ENCODE measurements around the gene NCKAP5. TPM values are rescaled to one million over a fixed set of nuclear protein-coding genes. Genes with fewer than 3 reads are reported as not detected.

The NCKAP5 gene
- polyA plus RNA-seq, 1 experiment: 2.1 TPM

- ChIA-PET POLR2A (no interaction called here), CTCF (no interaction called here)
- Histone ChIP-seq H3K4me3 (ENCODE audit: low read depth, low read length) (no peak overlapping the region), H3K27me3 (ENCODE audit: control insufficient read depth, insufficient read depth, low read length) (no peaks in the 10 kb centered on the region), H3K36me3 (ENCODE audit: control insufficient read depth, insufficient read depth, low read length) (no peaks in the 10 kb centered on the region; the same call in 1 of the 2 replicates)
- no peak for DNase-seq (ENCODE audit: low read depth)
- TF ChIP-seq CTCF (IDR thresholded peaks at IDR 0.05; ENCODE audit: insufficient read depth, low read depth, low read length): no peak
Observed at GRCh38 chr2:132779206-132779721, 789.0 kb downstream of the NCKAP5 start.

GRCh38 chr2:132776287-132776686 is 792.0 kb downstream of the NCKAP5 start:
- no peaks in the 10 kb centered on the region for H3K27me3 ChIP-seq (ENCODE audit: control insufficient read depth, insufficient read depth, low read length)
- ChIA-PET POLR2A (no interaction called here), CTCF (no interaction called here)

GRCh38 chr2:132774189-132774588 is 794.1 kb downstream of the NCKAP5 start:
- no peak for TF ChIP-seq CTCF (IDR thresholded peaks at IDR 0.05; ENCODE audit: insufficient read depth, low read depth, low read length)
- Histone ChIP-seq H3K4me3 (ENCODE audit: low read depth, low read length) (no peak overlapping the region), H3K27me3 (ENCODE audit: control insufficient read depth, insufficient read depth, low read length) (no peaks in the 10 kb centered on the region), H3K36me3 (ENCODE audit: control insufficient read depth, insufficient read depth, low read length) (no peaks in the 10 kb centered on the region; the same call in 1 of the 2 replicates)
- ChIA-PET CTCF (no interaction called here), POLR2A (no interaction called here)
- DNase-seq (ENCODE audit: low read depth): no peak

More at GRCh38 chr2:132776287-132776686, 792.0 kb downstream of the NCKAP5 start:
- Histone ChIP-seq H3K4me3 (ENCODE audit: low read depth, low read length) (no peak overlapping the region), H3K36me3 (ENCODE audit: control insufficient read depth, insufficient read depth, low read length) (no peaks in the 10 kb centered on the region; the same call in 1 of the 2 replicates)
- no peak for TF ChIP-seq CTCF (IDR thresholded peaks at IDR 0.05; ENCODE audit: insufficient read depth, low read depth, low read length)
- DNase-seq (ENCODE audit: low read depth): no peak

- no peak for TF ChIP-seq CTCF (IDR thresholded peaks at IDR 0.05; ENCODE audit: insufficient read depth, low read depth, low read length)
- no peak for DNase-seq (ENCODE audit: low read depth)
- Histone ChIP-seq H3K27me3 (ENCODE audit: control insufficient read depth, insufficient read depth, low read length) (no peaks in the 10 kb centered on the region), H3K36me3 (ENCODE audit: control insufficient read depth, insufficient read depth, low read length) (no peaks in the 10 kb centered on the region; the same call in 1 of the 2 replicates), H3K4me3 (ENCODE audit: low read depth, low read length) (no peak overlapping the region)
- POLR2A ChIA-PET: no interaction called here
- CTCF ChIA-PET: interaction anchor here (1.0 kb wide), 1 partner anchor 23 kb away, joined by 3 read pairs; no protein-coding TSS in a partner anchor
Observed at GRCh38 chr2:132773331-132773730, 794.9 kb downstream of the NCKAP5 start.

GRCh38 chr2:132772340-132772739 is 795.9 kb downstream of the NCKAP5 start:
- ChIA-PET POLR2A (no interaction called here), CTCF (no interaction called here)

More at GRCh38 chr2:132772340-132772739, 795.9 kb downstream of the NCKAP5 start:
- no peak for DNase-seq (ENCODE audit: low read depth)
- Histone ChIP-seq H3K4me3 (ENCODE audit: low read depth, low read length) (no peak overlapping the region), H3K27me3 (ENCODE audit: control insufficient read depth, insufficient read depth, low read length) (no peaks in the 10 kb centered on the region), H3K36me3 (ENCODE audit: control insufficient read depth, insufficient read depth, low read length) (no peaks in the 10 kb centered on the region; the same call in 1 of the 2 replicates)
- TF ChIP-seq CTCF (IDR thresholded peaks at IDR 0.05; ENCODE audit: insufficient read depth, low read depth, low read length): no peak
